ENCODE measurements around the gene LSG1.

DNA sequence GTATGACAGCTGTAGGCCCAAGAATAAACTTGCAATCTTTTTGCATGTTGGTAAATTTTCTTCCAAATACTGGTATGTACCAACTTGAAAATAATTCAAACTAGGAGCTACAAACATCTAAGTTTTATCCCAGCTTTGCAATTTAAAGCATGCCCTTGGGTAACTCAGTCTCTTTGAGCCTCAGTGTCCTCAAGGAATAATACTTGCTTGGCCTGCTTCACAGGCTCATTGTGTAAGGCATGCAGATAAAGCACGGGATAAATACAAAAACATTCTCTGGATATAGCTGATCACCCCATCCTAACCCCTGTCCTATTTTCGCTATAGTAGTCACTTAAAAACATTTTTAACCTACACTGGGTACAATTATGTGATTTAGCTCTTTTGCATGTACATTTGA lies 29.2 kb downstream of the LSG1 start:
- TF ChIP-seq KLF13 (tag; IDR thresholded peaks at IDR 0.05; ENCODE audit: borderline replicate concordance, low read depth) = no peak
- no peak for TF ChIP-seq ZNF23 (CRISPR knock-in tag; IDR thresholded peaks at IDR 0.05)
- TF ChIP-seq ZBTB26 (CRISPR knock-in tag; IDR thresholded peaks at IDR 0.05) = no peak
- TF ChIP-seq TAF1 (IDR thresholded peaks at IDR 0.05; ENCODE audit: control insufficient read depth, extremely low read depth, insufficient read depth, low read length, severe bottlenecking) = no peak
- no peak for TF ChIP-seq SMARCA4 (IDR thresholded peaks at IDR 0.05)
- TF ChIP-seq TEAD1 (CRISPR knock-in tag; IDR thresholded peaks at IDR 0.05) = no peak
- no peak for TF ChIP-seq CC2D1A (IDR thresholded peaks at IDR 0.05)

Measured in K562 (cell line).